Heart left ventricle (tissue), 16 donors: ENCODE measurements around the gene CXXC1. TPM values are rescaled to one million over a fixed set of nuclear protein-coding genes. Genes with fewer than 3 reads are reported as not detected.
A peak's percentile ranks its signal among the peaks of the same experiment; 100 is the strongest.

Experiments used
- ATAC-seq, 4 donors: fragments of 200-7000 bp; cut with Tn5 transposase; one replicate each; pipeline ENCODE4 v1.9.1; 2020 to 2022; ENCODE audit warnings: moderate library complexity in 4 of 4, mild to moderate bottlenecking in 3 of 4, moderate number of reproducible peaks in 1 of 4
- DNase-seq, 5 donors: peaks; one replicate each; pipeline ENCODE4 v3.0.0-alpha.2; 2020
- H3K27ac ChIP-seq, 12 donors: fragments of 200-600 bp; sonication (generic) in 4 of 12; one replicate each; pipeline versions ENCODE4 v1.5.0 to v1.8.0; 2016 to 2022; ENCODE audit warnings: mild to moderate bottlenecking in 2 of 12
- H3K27me3 ChIP-seq, 9 donors: fragments of 200-600 bp; sonication (generic) in 2 of 9; one replicate each; pipeline versions ENCODE4 v1.5.1 to v1.8.0; 2016 to 2022; ENCODE audit warnings: mild to moderate bottlenecking in 3 of 9
- H3K36me3 ChIP-seq, 9 donors: fragments of 200-600 bp; sonication (generic) in 2 of 9; one replicate each; pipeline versions ENCODE4 v1.5.0 to v1.8.0; 2018 to 2022; ENCODE audit warnings: mild to moderate bottlenecking in 2 of 9
- H3K4me1 ChIP-seq, 12 donors: fragments of 200-600 bp; sonication (generic) in 4 of 12; one replicate each; pipeline versions ENCODE4 v1.5.0 to v1.8.0; 2016 to 2022; ENCODE audit warnings: mild to moderate bottlenecking in 3 of 12
- H3K4me3 ChIP-seq, 12 donors: fragments of 200-600 bp; sonication (generic) in 4 of 12; one replicate each; pipeline versions ENCODE4 v1.5.0 to v1.8.0; 2017 to 2022; ENCODE audit warnings: mild to moderate bottlenecking in 9 of 12, moderate library complexity in 4 of 12
- H3K9me3 ChIP-seq, 12 donors: fragments of 200-600 bp; sonication (generic) in 4 of 12; one replicate each; pipeline versions ENCODE4 v1.5.0 to v1.8.0; 2016 to 2022; ENCODE audit warnings: mild to moderate bottlenecking in 1 of 12
- POLR2A ChIP-seq, 2 donors: fragments of 450-650 bp; IDR thresholded peaks; one replicate each; pipeline ENCODE4 v1.6.1; 2017; ENCODE audit warnings: antibody characterized with exemption in 2 of 2, mild to moderate bottlenecking in 2 of 2, moderate library complexity in 2 of 2
- WGBS, 4 donors: extraction: QIAGEN DNeasy Blood & Tissue Kit in 2 of 4; methylation state at CpG; one replicate each; pipeline versions ENCODE4 v1.1.5 to v1.1.7; 2013 to 2018; 5-methylcytosine and 5-hydroxymethylcytosine counted together
- intact Hi-C, 10 donors: fragments of 100-400 bp; cut with DNase I; formaldehyde crosslinking; loops; one replicate each; pipeline versions ENCODE4 v1.11.1 to v1.14.2; 2022
- polyA plus RNA-seq, 2 donors: library from polyadenylated mRNA; stranded (reverse); fragments of 200-250 nt; gene quantifications; one replicate each; pipeline ENCODE4 v1.2.3, GENCODE V29; 2013
- total RNA-seq, 9 donors: library from RNA; depleted of rRNA in 2 of 9; stranded (reverse); fragments of >200 nt in 2 of 9; fragmentation: NEBNext Ultra II Directional in 3 of 9; extraction: Animal tissue kit (Norgen Biotek cat#: 25700) in 3 of 9; gene quantifications; one replicate each; pipeline versions ENCODE4 v1.1.0 to v1.2.4, GENCODE V29; 2016 to 2023
- TF ChIP-seq, protein P1 (sequence below), 12 donors: fragments of 200-600 bp; sonication (generic) in 4 of 12; IDR thresholded peaks; one replicate each; pipeline versions ENCODE4 v1.5.0 to v1.8.0; 2018 to 2022; ENCODE audit warnings: antibody characterized with exemption in 12 of 12, mild to moderate bottlenecking in 5 of 12
- donor health status: ischemic (EF 13 %, LVEDD 7.1; RV severe dilation, severe dysfunction).
- donor health status: healthy with polysubstance abuse.
- donor health status: DM: no; HTN: yes; CAD: no.
- donor health status: DM: no; HTN: no; CAD: no.
- donor health status: ischemic (EF 25% LVEDD 6.9; RV normal size, moderate dysfunction).
- donor health status: ischemic (EF 25% LVEDD 5.7; RV mildly dilated, moderate dysfunction).
- donor health status: healthy.
- donor health status: DM: yes; HTN: yes; CAD: no.
- donor health status: ischemic (EF 35%, LVEDD 5.7; RV mildly dilated, moderate dysfunction).
- donor health status: nonischemic (EF 11% LVEDD 7.7; RV severe dilation, severe dysfunction).
- donor health status: DM: yes; HTN: yes; CAD: no.
- donor health status: PGD.
- donor health status: ischemic (EF 29% LVEDD 5.4; RV normal size, mild dysfunction).
- donor health status: nonischemic (EF 23%, LVEDD 6.1; RV moderate dilation, normal function).

The CXXC1 gene
- total and polyA plus RNA-seq, 11 donors = 18.3 to 39.5 (median 34.5) TPM

GRCh38 chr18:50281972-50282520 lies 5.4 kb downstream of the CXXC1 start:
- no peak for TF ChIP-seq POLR2A (IDR thresholded peaks at IDR 0.05)
- TF ChIP-seq, protein P1, sequence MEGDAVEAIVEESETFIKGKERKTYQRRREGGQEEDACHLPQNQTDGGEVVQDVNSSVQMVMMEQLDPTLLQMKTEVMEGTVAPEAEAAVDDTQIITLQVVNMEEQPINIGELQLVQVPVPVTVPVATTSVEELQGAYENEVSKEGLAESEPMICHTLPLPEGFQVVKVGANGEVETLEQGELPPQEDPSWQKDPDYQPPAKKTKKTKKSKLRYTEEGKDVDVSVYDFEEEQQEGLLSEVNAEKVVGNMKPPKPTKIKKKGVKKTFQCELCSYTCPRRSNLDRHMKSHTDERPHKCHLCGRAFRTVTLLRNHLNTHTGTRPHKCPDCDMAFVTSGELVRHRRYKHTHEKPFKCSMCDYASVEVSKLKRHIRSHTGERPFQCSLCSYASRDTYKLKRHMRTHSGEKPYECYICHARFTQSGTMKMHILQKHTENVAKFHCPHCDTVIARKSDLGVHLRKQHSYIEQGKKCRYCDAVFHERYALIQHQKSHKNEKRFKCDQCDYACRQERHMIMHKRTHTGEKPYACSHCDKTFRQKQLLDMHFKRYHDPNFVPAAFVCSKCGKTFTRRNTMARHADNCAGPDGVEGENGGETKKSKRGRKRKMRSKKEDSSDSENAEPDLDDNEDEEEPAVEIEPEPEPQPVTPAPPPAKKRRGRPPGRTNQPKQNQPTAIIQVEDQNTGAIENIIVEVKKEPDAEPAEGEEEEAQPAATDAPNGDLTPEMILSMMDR (IDR thresholded peaks at IDR 0.05) = no peak
- H3K27me3 ChIP-seq = no peaks in the 10 kb centered on the region
- WGBS, 4 donors = 33 to 65% (median 39%) methylated on average over 18 to 35 of the region's 35 CpGs
- peak overlapping the region; percentile 41 to 96 (median 92) for H3K27ac ChIP-seq
- H3K9me3 ChIP-seq = no peaks in the 10 kb centered on the region
- H3K4me1 ChIP-seq = peaks cover 3 to 41% (median 24%) of the 10 kb centered on the region in 12 donors
- DNase-seq (peak in 1 of 5 donors; percentile 50), ATAC-seq (peak in 2 of 4 donors; percentile 0 to 2)
- H3K36me3 ChIP-seq = peaks cover 0 to 62% (median 43%) of the 10 kb centered on the region in 9 donors
- intact Hi-C loops = loop anchor here in 7 of 10 donors (1.0 to 10.0 kb wide), 9 partner anchors 14 to 787 kb away; partner anchors contain the start of genes CFAP53 (in 2 of the 7), RPL17 (in 2 of the 7), ACAA2 (in 1 of the 7) and ELAC1 (in 1 of the 7)
- peak overlapping the region; percentile 62 to 99 (median 87) for H3K4me3 ChIP-seq

DNA sequence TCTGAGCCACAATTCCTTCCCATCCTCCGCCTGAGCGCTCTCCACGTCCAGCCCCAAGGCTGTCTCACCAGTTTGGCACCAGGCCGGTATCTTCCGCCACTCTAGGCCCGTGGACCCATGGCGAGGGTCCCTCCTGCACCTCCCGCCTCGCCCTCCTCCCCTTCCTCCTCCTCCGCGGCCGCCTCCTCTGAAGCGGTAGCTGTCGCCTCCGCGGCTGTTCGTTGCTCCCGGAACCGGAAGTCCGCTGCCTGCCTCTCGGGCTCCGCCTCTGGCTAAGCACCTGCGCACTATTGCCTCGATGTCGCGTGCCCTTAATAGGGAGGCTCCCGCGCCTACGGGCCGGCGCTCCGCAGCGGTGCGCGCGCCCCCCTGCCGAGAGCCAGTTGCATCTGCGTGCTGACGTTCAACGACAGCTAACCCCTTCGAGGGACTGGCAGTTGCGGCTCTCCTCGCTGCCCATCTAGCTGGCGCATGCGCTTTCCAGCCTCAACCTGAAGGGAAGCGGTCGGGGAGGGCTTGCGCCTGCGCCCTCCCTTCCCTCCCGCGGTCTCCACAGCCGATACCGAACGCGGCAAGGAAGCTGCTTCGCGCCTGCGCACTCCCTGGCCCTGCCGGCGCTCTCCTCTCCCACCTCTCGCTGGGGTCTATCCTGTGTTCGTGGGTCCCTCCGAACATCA lies 6.1 kb downstream of the CXXC1 start, which contains the start of gene MBD1:
TSS of gene MBD1 (minus strand) at position 229 of the 677 bp plus-strand sequence. CDS start 1,531 bp downstream, outside the sequence.
- H3K36me3 ChIP-seq = peaks cover 0 to 68% (median 49%) of the 10 kb centered on the region in 9 donors
- 0 to 1% (median 0%) methylated on average over 23 to 63 of the region's 63 CpGs for WGBS, 4 donors
- intact Hi-C loops = loop anchor here in 7 of 10 donors (1.0 to 10.0 kb wide), 9 partner anchors 13 to 787 kb away; partner anchors contain the start of genes CFAP53 (in 2 of the 7), RPL17 (in 2 of the 7), ACAA2 (in 1 of the 7) and ELAC1 (in 1 of the 7)

DNA sequence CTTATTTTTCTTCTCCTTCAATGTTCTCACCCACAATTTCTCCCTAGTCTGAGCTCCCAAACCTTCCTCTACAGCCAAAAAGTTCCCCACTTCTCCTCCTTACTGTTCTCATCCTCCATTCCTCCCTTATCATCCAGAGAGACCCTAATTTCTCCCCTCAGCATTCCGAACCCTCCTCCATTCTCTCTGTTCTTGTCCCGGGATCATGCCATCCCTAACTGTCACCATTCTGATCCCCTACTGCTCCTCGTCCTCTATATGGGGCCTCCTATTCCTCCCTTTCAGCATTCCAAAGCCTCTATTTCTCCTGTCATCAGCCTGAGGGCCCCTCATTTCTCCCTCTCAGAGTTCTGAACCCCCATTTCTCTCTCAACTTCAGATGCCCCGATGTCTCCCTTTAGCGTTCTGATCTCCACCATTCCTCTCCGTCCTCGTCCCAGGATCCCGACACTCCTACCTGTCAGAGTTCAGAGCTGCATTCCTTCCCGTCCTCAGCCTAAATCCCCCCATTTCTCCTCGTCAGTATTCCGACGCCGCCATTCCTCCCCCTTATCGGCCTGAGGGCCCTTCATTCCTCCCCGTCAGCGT lies 6.7 kb downstream of the CXXC1 start:
- no peak for DNase-seq
- Histone ChIP-seq H3K4me3 (peak overlapping the region; percentile 62 to 99 (median 87)), H3K36me3 (peaks cover 1 to 74% (median 56%) of the 10 kb centered on the region in 9 donors), H3K27ac (peak overlapping the region; percentile 41 to 96 (median 92)), H3K27me3 (no peaks in the 10 kb centered on the region), H3K4me1 (peaks cover 3 to 29% (median 23%) of the 10 kb centered on the region in 12 donors), H3K9me3 (no peaks in the 10 kb centered on the region)
- TF ChIP-seq POLR2A (IDR thresholded peaks at IDR 0.05) = no peak
- TF ChIP-seq, protein P1 (IDR thresholded peaks at IDR 0.05) = no peak
- intact Hi-C loops = loop anchor here in 7 of 10 donors (1.0 to 10.0 kb wide), 9 partner anchors 12 to 786 kb away; partner anchors contain the start of genes CFAP53 (in 2 of the 7), RPL17 (in 2 of the 7), ACAA2 (in 1 of the 7) and ELAC1 (in 1 of the 7)
- 1 to 2% (median 2%) methylated on average over 16 of the region's 16 CpGs for WGBS, 4 donors
- ATAC-seq = no peak

More for the DNA sequence above, 6.1 kb downstream of the CXXC1 start, which contains the start of gene MBD1:
- H3K4me3 ChIP-seq = peak within 1 kb of the TSS; percentile 62 to 99 (median 87)
- ATAC-seq (peak; percentile 96 to 97 (median 96)), DNase-seq (peak; percentile 97 to 99 (median 99))
- H3K27ac ChIP-seq = peak within 1 kb of the TSS; percentile 41 to 96 (median 92)
- H3K4me1 ChIP-seq = peaks cover 3 to 36% (median 23%) of the 10 kb centered on the region in 12 donors
- no peaks in the 10 kb centered on the region for H3K27me3 ChIP-seq
- no peaks in the 10 kb centered on the region for H3K9me3 ChIP-seq
- TF ChIP-seq POLR2A (IDR thresholded peaks at IDR 0.05) = peak in 1 of 2 donors; percentile 79
- TF ChIP-seq, protein P1 (IDR thresholded peaks at IDR 0.05) = peak in 10 of 12 donors; percentile 23 to 61 (median 36)
